Activated CD8-positive, alpha-beta memory T cell treated with anti-CD3 and anti-CD28 coated beads, Interleukin-2, amount 50 U/mL, for 24 hours (primary cell): Measurements from ENCODE around the gene MRPL46.
"Not testable (repeated sequence)": the region's sequence is repeated elsewhere in the genome, so short reads cannot be mapped to it uniquely, and the experiment has no call there.

Experiments used
- DNase-seq: peaks from one replicate; pipeline ENCODE4 v3.0.0-alpha.2; 2020; ENCODE audit errors: extremely low read depth

MRPL46 gene

DNA sequence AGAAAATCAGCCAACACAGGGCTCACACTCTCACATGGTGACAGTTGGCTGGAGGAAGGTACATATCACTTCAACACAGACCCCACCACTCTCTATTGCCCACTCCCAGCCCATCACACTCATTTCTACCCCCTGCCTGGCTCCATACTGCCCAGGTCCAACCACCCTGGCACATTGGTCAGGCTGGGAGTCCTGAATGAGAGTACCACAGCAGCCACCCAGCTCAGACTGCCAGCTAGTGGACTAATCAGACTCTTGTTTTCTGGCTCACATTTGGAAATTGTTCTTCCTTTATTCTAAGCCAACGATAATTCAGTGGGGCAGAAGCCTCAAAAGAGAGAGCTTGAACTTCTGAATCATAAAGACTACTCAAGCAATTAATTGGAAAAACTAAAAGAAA lies 20.0 kb downstream of the MRPL46 start:
- DNase-seq, result no peak

DNA sequence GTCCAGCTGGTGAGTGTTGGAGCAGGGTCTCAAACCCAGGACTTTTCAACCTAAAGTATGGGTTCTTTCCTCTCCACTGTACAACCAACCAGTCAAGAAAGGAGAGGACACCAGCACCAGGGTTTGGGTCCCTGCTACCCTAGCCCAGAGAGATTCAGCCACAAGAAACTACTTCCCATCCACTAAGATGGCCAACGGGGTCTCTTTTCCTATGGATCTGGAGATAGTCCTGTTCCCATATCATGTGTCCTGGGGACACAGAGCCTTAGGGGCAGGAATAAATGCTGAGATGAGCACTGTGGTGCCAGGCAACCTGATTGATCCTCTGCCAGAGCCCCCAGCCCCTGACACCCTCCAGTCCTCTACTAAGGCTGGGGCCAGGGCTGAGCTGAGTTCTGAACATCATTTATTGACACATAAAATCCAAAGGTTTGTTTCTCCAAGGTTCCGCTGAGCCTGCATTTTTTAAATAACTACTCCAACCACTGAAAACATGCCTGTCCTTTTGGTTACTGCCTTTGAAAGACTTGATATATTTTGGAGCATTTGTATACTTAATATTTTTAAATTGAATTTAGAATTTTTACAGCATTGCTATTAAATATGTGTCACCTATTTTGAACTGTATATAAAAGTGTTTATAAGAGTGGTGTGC lies 26.0 kb downstream of the MRPL46 start:
- DNase-seq, result no peak

DNA sequence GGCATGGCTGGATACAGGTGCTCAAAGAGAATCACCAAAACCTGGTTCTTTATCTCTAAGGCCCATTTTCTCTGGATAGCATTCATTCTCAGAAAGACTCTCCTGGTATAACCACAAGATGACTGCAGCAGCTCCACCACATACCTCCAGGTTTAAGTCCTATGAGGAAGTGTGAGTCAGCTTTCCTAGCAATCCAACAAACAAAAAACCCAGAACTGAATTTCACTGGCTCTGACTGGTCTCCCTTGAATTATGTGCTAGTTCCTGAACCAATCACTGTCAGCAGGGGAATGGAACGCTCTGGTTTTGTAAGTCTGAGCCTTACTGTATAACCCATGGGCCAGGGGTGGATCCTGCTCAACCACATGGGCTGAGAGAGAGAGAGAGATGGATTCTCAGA lies 27.2 kb downstream of the MRPL46 start:
- no peak for DNase-seq

DNA sequence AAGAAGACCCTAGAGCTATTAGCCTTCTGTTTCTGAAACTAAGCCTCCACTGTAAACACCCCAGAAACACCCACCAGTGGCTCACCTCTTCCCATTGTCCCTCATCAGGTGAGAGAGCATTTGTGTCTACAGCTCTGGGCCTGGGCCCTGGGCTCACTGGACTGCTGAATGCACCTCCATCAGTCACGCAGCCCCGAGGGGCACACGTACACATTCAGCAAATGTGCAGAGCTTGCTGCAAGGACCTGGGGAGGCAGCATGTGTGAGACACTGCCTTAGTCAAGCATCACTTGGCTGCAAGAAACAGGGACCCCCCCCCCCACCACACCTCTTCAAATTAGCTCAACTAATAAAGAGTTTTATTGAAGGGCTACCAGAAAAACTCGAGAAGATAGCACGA lies 29.0 kb downstream of the MRPL46 start:
- no peak for DNase-seq

DNA sequence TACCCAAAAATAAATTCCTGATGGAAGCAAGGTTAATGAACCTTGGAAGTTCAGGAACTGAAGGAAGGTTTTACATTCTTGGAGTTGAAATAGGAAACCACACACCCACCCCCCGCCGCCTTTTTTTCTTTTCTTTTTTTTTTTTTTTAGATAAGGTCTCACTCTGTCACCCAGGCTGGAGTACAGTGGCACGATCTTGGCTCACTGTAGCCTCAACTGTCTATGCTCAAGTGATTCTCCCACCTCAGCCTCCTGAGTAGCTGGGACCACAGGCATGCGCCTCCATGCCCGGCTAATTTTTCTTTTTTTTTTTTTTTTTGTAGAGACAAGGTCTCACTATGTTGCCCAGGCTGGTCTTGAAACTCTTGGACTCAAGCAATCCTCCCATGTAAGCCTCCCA lies 33.1 kb downstream of the MRPL46 start:
- not testable (repeated sequence) for DNase-seq

DNA sequence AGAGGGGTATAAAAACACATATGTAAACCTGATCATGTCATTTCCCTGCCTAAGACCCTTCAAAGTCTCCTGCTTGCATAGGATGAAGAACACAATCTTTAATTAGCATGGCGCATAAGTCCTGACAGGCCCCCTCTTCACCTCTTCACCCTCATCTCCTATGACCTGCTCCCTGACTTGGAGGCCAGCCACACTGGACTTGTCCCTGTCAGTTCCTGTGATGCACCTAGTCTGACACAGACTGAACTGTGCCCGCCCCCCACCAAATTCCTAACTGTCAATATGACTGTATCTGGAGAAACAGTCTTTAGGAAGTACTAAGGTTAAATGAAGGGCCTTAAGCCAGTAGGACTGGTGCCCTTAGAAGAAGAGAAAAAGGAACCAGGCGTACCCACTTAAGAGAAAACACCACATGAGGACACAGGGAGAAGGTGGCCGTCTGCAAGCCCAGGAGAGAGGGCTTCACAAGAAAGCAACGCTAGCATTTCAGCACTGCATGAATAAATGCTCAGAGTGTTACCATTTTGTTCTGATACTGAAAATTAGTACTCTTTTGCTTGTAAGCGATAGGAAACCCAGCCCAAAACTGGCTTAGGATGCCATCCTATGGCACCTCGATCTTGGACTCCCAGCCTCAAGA lies 34.0 kb downstream of the MRPL46 start:
- DNase-seq, result no peak

DNA sequence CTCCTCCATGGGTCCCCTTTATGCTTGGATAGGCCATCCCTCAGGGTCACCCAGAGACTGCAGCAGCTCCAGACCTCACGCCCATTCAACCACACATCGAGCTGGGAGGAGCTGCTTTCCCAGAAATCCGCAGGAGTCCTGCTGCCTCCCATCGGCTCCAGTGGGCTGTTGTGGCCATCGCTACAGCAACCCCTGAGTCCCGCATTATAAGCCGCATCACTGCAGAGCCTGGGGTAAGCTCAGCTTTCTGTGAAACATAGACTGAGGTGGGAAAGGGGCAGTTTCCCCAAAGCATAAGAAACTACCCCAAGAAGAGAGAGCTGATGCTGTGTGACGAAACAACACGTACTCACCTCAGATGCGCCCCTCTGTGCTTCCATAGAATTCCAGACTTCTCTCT lies 35.7 kb downstream of the MRPL46 start:
- DNase-seq, result no peak

DNA sequence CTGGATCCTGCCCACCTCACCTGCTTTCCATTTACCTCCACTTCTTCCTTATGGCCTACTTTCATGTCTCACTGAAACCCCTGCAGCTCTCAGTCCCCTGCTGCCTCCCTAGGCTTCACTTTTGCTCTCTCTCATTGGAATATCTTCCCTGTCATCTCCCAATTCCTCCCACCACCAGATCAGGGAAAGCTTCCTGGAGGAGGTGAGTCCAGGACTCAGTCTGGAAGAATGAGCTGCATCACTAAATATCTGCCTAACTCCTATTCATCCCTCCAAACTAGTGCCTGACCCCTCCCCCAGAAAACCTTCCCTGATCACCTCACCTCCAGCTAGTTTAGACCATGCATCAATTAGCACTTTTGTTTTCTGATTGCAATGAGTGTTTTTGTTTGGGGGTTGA lies 37.1 kb downstream of the MRPL46 start:
- DNase-seq, result no peak

DNA sequence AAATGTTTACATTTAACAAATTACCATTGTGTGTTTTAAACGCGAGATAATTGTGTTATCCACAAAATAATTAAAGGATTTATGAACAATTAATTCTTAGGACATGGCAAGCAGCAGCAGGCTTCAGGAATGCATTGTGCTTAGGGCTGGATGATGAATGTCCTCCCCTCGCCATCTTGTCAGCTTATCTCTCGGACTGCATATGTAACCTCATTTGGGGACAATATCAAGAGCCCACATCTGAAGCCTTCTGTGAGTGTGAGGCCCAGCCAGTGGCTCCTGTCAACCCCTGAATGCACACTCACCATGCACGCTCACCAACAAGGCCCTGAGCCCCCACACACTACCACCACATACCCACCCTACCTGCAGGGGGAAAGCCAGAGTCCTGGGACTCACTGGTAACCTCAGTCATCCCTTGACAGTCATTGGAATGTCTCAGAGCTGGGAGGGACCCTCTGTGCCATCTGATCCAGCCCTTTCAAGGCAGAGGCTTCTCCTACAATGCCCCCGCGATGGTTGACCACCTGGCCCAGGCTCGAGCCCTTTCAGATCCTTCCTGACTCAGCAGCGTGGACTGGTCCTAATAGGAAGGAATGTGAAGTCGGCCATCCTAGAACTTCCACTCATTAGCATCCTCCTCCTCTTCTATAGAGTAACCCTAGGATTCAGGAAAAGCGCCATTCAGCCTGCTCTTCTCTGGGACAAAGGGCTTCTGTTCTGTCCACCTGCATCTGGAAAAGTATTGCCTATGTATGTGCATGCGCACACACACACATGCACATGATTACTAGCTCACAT lies 38.2 kb downstream of the MRPL46 start:
- no peak for DNase-seq

DNA sequence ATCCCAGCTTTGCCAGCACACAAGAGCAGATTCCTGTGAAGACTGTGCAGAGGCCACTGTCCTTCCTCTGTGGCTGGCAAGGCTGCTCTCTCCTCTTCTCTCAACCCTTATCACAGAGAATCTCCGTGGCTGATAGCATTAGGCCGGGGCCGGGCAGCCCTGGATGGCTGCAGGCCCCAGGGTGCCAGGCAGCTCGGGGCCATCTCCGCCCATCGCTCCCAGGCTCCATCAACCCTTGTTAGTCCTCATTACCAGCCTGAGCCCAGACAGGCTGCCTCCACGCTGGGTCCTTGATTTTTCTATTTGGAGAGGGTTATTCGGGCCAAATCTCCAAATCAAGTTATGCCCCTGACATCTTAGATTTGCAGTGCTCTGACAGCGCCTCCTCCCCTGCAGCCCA lies 39.1 kb downstream of the MRPL46 start:
- DNase-seq, result no peak

DNA sequence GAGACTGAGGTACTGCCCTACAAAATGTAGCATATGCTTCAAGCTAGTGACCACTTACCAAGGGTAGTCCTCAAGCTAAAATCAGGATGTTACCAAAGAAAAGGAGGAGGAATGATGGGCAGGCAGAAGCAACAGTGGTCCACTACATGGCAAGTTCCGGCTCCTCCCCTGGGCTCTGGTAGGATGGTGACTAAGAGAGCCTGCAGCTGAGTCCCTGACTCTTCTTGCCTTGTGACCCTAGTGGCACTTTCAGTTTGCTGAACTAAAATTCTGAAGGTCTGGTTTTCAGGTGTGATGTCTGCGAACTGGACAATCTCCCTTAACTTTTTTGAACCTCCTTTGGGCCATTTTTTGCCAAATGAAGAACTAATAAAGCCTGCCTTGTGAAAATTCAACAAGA lies 40.9 kb downstream of the MRPL46 start:
- DNase-seq, result no peak

DNA sequence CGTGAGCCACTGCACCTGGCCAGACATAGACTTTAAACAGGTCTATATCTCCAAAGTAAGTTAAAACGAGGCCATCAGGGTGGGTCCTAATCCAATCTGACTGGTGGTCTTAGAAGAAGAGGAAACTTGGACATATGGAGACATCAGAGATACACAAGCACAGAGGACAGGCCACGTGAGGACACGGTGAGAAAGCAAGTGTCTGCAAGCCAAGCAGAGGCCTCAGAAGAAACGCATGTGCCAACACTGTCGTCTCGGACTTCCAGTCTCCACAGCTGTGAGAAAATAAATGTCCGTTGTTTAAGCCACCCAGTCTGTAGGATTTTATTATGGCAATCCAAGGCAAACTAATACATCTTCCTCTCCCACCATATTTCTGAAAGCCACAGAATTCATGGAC lies 43.9 kb downstream of the MRPL46 start:
- DNase-seq, result no peak

DNA sequence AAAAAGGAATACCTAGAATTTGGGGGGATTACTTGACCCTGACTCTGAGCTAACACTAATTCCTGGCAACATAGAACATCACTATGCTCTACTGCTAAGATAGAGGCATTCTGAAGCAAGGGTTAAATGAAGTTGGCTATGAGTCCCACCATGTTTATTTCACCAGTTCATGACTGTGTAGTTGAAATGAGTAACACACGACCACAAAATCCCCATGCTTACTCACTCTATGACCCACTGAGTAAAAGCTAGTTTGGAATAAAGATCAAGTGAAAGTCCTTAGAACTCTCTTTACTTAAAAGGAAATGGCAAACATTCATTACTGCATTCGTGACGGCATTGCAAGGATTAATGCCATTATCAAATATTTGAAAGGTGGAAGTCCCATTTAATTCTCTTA lies 47.4 kb downstream of the MRPL46 start:
- no peak for DNase-seq
